ENCODE data around the gene WDR1.

The WDR1 gene

DNA sequence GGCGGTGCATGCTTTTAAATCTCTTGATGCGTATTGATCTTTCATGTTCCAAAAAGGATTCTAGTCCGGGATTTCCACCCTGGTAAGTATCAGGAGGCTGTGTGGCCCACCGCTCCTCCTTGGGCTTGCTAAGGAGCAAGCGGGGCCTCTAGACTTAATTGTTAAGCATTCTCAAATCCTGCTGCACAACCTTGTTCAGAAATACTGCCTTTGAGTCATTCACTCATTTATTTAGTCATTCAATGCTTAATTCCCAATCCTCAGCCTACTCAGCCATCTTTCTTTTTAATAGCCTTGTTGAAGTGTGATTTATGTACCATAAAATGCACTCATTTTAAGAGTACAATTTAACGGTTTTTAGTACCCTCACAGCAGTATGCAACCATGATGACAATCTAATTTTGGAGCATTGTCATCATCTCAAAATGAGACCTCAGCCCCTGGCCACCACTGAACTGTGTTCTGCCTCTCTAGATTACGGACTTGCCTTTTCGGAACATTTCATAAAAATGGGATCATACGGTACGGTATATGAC lies 79.7 kb downstream of the WDR1 start:
- DNase-seq (ENCODE audit: low spot score): no peak

DNA sequence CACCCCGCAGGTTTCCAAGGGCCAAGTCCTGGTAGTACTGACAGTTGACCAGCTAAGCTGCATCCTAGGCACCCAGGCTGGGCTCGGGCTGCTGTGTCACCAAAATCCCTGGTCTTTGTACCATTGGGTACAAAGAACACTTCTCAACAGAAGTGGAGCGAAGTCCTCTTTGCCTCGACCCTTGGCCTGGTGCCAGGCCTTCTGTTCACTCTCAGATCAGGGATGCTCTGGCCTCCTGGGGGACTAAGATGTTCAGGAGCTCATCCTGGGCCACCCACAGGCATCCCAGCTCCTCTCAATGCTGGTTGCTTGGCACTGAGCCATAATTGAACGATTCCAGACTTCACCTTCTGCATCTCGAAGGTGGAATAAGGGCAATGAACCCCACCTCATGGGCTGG lies 81.5 kb downstream of the WDR1 start:
- no peak for DNase-seq (ENCODE audit: low spot score)

DNA sequence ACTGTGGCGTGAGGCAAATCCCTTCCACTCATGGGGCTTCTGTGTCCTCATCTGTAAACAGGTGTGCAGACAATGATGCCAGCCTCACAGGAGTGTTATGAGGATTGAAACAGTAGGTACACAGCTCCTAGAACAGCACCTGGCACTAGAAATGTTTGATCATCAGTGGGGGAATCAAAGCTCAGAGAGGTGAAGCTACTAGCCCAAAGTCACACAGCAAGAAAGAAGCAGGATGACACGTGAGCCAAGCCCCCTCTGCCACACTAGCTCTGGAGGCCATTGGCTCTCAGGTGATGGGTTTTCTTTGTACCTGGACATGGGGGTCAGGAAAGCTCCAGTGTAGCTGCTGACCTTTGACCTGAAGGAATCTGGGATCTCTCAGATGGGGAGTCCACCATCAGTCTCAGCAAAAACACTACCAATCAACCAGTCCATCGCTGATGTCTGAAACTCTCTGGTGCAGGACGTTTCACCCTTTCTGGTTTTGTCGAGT lies 81.9 kb downstream of the WDR1 start:
- no peak for DNase-seq (ENCODE audit: low spot score)

DNA sequence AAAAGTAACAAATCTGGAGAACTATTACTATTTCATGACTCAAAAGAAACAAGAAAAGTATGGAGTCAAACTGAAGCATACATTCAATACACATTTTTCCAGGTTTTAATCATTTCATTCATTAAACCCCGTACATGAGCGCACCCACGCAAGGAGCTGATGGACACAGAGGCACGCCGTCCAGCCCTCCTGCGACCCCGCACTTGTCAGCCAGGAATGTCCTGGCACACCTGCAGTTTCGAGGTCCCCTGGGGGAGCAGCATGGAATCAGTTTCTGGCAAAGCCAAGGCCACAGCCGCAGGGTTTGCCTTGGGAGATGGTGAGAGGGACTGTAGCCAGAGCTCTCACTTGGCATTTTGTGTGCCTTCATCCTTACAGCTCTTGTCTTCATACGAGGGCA lies 82.5 kb downstream of the WDR1 start:
- no peak for DNase-seq (ENCODE audit: low spot score)

DNA sequence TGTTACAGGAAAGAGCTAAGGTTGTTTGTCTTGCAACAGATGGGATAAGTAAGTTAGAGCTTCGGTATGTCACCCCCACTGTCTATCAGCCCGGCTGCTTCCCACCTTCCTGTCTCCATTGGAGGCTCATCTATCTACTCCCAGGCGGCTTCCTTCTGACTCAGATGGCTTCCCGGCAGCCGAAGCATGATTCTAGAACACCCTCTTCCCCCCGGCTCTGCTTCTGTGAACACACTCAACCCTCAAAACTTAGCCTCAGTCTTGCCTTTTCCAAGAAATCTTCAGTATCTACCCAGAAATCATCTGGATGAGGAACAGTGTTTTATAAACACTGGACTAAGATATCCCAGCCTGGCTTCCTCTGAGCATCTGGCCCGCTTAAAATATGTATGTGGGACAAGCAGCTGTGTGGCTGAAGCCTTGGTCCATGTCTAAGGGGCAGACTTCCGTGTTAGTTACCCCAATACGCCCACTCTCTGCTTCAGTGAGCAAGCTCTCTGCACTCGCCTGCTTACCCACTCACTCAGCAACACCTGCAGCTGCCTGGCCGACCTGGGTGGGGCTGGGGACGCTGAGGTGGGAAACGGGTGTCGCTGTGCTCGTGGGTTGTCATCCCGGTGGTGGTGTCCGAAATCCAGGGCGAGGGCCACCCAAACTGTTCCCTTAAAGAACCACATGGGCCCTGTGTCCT lies 83.3 kb downstream of the WDR1 start:
- no peak for DNase-seq (ENCODE audit: low spot score)

DNA sequence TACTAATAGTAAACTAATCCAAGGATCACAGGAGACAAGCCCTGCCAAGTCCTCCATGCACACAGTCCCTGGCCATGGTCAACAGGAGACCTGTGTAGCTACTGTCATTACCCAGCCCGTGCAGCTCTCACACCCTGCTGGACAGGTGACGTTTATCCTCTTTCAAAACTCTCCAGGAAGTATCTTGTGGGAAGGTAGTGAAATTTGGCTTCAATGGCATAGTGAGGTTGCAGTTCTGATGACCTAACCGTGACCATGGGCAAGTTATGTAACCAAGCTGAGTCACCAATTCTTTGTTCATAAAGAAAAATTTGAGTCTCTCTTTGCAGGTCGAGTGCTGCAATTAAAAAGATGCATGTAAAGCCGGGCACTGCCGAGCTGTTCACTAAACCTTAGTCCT lies 84.0 kb downstream of the WDR1 start:
- no peak for DNase-seq (ENCODE audit: low spot score)

DNA sequence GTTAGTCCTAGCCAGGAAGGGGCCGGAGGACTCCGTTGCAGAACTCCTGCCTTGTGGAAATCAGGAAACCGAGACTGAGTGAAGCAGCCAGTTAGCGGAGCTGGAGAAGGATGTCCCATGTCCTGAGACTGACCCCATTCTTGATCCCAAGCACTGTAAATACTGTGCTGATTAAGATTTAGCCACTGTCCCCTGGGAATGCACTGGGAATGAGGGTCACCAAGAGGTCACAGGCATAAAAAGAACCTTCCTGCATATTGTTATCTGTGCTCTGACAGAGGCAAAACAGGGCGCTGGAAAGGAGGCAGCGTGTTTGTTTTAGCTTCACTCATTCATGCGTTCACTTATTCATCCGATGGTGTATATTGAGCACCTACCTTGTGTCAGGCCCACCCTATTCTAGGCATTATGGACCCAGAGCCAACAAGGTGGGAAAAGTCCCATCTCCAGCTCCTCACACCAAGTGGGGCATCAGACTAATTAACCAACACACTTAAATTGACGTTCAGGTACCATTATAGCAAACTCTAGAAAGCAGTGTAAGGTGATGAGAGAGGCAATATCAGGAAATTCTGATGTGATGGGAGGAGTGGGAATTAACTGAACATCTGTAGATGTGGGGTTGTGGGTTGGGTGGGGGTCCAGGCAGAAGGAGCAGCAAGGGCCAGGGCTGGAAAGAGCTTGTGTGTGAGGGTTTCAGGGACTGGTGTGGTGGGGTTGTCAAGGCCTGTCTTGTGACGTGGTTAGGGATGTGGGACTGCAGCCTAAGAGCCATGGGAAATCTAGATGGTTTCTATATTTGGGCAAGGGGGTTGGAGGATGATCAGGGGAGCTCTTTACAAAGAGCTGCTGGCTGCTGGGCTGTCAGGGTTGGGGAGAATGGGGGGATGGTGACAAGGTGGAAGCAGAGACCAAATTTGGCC lies 84.7 kb downstream of the WDR1 start:
- no peak for DNase-seq (ENCODE audit: low spot score)

DNA sequence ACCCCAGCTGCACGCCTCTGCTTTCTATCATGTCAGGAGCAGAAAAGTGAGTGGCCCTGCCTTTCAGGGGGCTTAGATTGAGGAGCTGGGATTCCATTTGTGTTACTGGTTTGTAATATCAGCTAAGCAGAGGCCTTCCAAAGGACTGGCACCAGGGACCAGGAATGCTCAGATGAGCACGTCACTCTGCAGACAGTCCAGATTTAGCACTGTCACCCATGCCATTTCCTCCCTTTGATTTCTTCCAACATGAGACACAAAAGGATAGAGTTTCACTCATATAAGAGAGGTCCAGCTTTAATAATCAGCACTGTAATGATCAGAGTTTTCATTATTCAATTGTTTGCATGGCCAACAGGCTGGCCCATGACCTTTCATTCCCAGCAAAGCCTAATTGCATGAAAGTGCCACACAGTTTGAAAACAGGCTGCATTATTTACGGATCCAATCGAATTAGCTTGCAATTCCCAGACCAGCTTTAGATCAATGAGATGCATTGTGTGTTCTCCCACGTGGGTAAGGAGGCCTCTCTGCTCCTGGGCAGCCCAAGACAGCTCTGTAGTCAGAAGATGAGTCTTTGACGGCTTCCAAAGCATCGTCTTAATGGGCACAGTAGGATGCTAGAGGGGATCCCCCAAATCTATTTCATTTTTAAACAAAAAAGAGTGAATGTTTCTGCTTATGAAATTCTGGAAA lies 85.5 kb downstream of the WDR1 start:
- no peak for DNase-seq (ENCODE audit: low spot score)

DNA sequence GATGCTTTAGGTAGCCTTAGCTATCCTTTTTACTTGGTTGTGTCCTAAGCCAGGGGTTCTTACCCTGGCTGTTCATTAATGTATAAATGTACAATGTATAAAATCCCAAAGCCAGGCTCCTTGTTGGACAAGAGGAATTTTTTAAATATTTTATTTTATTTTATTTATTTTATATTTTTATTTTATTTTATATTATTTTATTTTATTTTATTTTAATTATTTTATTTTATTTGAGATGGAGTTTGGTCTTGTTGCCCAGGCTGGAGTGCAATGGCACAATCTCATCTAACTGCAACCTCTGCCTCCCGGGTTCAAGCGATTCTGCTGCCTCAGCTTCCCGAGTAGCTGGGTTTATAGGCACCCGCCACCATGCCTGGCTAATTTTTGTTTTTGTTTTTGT lies 87.2 kb downstream of the WDR1 start:
- DNase-seq (ENCODE audit: low spot score): no peak

DNA sequence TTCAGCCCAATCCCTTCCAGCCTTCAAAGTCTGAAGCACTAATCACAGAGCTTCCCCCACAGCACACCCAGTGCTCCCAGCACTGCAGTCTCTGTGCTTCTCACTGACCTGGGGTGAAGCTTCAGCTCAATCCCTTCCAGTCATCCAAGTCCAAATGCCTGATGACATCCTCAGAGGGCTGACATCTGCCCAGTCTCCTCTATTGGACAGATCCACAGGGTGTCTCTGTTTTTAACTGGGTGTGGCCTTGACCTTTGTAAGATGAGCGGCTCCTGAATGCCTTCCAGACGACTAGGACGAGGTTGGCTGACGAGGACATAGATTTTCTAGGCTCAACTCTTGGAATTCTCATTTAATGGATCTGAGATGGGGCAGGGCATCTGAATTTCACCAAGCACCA lies 87.7 kb downstream of the WDR1 start:
- DNase-seq (ENCODE audit: low spot score): no peak

DNA sequence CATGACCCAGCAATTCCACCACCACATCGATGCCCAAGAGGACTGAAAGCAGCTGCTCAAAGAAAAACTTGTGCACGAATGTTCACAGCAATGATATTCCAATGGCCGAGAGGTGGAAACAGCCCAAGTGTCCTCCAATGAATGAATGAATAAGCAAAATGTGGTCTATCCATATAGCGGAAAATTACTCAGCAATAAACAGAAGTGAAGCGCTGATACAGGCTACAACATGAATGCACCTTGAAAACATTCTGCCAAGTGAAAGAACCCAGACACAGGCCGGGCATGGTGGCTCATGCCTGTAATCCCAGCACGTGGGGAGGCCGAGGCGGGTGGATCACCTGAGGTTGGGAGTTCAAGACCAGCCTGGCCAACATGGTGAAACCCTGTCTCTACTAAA lies 90.1 kb downstream of the WDR1 start:
- DNase-seq (ENCODE audit: low spot score): no peak

DNA sequence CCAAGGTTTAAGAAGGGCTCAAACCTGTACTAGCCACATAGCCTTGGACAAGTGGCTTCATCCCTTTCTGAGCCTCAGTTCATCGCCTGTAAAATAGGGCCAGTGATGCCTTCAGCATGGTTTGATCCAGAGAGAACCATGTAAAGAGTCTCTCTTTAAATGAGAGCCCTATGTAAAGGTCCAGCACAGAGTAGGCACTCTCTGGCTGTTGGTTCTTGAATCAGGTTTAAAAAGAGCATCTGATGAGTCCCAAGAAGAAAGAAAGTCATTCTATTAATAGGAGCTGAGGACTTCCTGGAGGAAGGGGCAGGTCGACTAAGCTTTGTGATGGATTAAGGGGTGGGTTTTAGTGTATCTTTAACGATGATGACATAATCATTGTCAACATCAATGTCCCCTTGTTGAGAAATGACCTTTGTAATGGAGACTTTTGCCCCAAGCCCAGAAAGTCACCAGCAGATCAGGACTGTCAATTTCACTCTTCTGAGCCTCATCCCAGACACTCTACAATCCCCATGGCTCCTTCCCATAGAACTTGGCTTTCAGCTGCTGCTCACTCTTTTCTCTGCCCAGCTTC lies 91.3 kb downstream of the WDR1 start:
- DNase-seq (ENCODE audit: low spot score): no peak

All from HuH-7.5 (cell line).